DMS153 treated with DMSO at 0.1 percent for 48 hours (cell line): ENCODE measurements around the gene NBPF3.
"Not testable (repeated sequence)": the region's sequence is repeated elsewhere in the genome, so short reads cannot be mapped to it uniquely, and the experiment has no call there.

ENCODE experiments used
- DNase-seq: peaks from one replicate; lab custom pipeline; 2025; ENCODE audit not compliant: unreplicated experiment; lab: John Stamatoyannopoulos, UW

Gene NBPF3

GRCh38 chr1:21438646-21439312 is 1.2 kb upstream of the NBPF3 start:
- DNase-seq, result not testable (repeated sequence)

DNA sequence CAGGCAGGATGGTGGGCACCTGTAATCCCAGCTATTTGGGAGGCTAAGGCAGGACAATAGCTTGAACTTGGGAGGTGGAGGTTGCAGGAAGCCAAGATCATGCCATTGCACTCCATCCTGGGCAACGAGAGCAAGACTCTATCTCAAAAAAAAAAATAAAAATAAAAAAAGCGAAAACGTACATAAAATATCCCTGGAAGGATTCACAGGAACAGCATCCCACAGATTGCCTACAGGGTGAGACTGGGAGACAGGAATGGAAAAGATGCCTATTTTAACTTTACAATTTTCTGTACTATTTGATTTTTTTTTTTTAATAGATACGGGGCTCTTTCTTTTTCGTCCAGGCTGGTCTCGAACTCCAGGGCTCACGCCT is 604 bp upstream of the NBPF3 start:
- no peak for DNase-seq

- not testable (repeated sequence) for DNase-seq
Observed at GRCh38 chr1:21440630-21441125, 741 bp downstream of the NBPF3 start.

- DNase-seq, result not testable (repeated sequence)
Observed at GRCh38 chr1:21446647-21447046, 6.7 kb downstream of the NBPF3 start.

DNA sequence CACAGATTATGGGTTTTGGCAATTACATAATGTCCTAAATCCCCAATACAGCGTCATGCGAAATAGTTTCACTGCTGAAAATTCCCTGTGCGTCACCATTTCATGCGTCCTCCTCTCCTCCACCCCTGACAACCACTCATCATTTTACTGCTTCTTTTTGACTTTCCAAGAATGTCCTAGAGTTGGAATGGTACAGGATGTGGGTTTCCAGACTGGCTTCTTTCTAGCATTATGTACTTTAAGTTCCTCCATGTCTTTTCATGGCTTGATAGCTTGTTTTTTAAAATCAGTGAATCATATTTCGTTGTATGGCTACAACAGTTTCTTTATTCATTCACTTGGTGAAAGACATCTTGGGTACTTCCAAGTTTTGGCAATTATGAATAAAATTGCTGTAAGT is 7.4 kb downstream of the NBPF3 start:
- DNase-seq, result no peak

- DNase-seq, result no peak
Observed at GRCh38 chr1:21449906-21450305, 10.0 kb downstream of the NBPF3 start.

GRCh38 chr1:21451212-21451611 is 11.3 kb downstream of the NBPF3 start:
- DNase-seq, result no peak

GRCh38 chr1:21451981-21452411 is 12.1 kb downstream of the NBPF3 start:
- DNase-seq, result no peak

- not testable (repeated sequence) for DNase-seq
Observed at GRCh38 chr1:21453964-21454614, 14.2 kb downstream of the NBPF3 start.

GRCh38 chr1:21454904-21455303 is 15.0 kb downstream of the NBPF3 start:
- not testable (repeated sequence) for DNase-seq

DNA sequence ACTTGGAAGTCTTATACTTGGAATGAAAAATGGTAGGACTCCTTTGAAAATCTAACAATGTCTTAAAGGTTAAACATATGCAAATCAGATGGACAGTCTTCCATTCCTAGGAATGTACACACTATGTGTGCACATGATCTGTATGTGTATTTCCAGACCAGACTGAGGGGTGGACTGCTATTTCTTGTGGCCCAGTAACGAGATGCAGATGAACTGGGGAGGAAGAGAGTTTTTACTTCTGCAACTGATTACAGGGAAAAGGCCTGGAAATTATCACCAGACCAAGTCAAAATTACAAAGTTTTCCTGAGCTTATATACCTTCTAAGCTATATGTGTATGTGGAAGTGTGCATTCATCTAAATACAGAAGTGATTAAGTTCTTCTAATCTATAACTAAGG is 17.7 kb downstream of the NBPF3 start:
- DNase-seq, result no peak

DNA sequence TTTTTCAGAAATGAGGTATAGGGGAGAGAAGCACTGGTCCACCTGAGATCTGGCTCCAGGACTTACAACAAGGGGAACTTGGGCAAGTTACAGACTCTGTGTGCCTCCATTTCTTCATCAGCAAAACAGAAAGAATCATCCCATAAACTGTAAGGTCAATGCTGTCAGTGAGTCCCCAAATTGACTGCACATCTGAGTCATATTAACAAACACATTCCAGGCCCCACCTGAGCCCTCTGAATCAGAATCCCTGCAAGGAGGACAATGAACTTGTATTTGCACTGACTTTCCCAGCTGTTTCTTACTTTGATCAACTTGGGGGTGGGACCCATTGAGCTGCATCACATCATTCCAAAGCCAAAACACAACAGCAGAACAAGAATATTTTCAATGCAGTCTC is 25.2 kb downstream of the NBPF3 start:
- not testable (repeated sequence) for DNase-seq

- DNase-seq, result not testable (repeated sequence)
Observed at GRCh38 chr1:21467946-21468345, 28.0 kb downstream of the NBPF3 start.

GRCh38 chr1:21468599-21468998 is 28.7 kb downstream of the NBPF3 start:
- no peak for DNase-seq

DNA sequence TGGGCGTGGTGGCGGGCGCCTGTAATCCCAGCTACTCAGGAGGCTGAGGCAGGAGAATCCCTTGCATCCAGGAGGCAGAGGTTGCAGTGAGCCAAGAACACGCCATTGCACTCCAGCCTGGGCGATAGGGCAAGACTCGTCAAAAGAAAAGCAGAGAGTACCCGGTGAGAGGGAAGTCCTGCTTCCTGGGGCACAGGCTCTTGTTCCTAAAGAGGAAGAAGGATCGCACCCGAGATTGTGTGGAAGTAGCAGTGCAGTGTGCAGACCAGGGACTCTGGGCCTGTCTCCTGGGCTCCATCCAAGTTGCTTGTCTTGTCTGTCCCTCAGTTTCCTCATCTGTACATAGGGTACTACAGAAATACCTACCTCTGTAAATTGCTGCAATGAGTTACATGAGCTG is 29.6 kb downstream of the NBPF3 start:
- DNase-seq, result no peak

GRCh38 chr1:21472861-21473260 is 32.9 kb downstream of the NBPF3 start:
- no peak for DNase-seq

DNA sequence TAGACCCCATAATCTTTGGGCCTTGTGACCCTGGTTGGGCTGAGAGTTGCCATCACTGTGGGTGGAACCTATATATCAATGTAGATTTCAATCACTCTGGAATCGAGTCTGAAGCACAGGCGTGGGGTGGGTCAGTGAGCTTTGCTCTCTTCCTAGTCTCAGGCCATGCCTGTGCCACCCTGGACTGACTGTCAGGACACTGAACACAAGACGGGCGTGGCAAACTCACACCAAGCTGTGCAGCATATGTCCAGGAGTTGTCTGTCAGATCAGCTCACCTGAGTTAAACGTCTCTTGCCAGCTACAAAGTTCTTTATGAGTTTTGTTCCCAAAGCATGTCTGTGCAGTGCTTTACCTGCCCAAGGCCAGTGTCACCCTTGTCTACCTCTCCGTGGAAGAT is 38.4 kb downstream of the NBPF3 start:
- no peak for DNase-seq

- DNase-seq, result not testable (repeated sequence)
Observed at GRCh38 chr1:21483881-21484280, 43.9 kb downstream of the NBPF3 start.

DNA sequence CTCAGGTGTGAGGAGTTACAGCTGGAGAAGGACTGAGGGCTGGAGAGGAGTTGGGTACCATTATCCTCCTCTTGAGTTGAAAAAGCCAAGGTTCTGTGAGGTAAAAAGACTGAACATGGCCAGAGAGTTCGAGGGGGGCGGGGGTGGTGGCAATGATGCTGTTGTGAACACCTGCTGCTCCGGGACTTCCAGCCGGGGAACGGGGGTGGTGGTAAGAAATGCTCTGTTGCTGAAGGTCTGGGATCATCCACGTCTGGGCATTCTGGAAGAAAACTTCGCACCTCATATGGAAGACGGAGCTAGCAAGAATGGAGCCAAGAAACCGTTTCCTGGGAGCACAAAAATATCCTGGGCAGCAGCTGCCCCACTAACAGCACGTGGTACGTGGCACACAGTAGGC is 49.2 kb downstream of the NBPF3 start:
- DNase-seq, result no peak

DNA sequence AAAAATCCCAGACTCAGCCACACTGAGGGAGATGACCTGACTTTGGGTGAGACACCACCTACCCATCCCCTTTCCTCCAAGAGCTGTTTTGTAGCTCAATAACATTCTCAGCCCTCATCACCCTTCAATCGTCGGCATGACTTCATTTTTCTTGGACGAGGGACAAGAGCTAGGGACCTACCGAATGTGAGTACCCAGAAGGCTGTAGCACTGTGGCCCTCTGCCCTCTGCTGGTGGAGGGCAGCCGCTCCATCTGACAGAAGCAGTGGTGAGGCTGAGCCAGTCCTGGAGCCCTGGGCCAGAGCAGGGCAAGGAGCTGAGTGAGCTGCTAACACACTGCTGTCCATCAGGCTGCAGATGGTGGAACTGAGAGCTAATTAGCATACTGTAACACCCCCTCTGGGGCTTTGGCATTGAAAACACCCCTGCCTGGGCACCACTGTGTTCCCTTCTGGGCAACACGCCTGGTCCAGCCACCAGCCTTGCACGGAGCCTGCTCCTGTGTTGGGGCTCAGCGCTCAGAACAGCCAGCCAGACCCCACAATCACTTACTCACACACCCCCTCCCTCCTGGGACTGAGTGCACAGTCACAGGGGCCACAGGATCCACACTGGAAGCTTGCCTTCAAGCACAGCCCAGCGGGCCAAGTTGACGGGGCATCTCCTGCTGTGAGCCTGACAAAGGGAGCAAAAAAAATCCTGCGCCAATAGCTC is 51.0 kb downstream of the NBPF3 start:
- DNase-seq, result no peak

DNA sequence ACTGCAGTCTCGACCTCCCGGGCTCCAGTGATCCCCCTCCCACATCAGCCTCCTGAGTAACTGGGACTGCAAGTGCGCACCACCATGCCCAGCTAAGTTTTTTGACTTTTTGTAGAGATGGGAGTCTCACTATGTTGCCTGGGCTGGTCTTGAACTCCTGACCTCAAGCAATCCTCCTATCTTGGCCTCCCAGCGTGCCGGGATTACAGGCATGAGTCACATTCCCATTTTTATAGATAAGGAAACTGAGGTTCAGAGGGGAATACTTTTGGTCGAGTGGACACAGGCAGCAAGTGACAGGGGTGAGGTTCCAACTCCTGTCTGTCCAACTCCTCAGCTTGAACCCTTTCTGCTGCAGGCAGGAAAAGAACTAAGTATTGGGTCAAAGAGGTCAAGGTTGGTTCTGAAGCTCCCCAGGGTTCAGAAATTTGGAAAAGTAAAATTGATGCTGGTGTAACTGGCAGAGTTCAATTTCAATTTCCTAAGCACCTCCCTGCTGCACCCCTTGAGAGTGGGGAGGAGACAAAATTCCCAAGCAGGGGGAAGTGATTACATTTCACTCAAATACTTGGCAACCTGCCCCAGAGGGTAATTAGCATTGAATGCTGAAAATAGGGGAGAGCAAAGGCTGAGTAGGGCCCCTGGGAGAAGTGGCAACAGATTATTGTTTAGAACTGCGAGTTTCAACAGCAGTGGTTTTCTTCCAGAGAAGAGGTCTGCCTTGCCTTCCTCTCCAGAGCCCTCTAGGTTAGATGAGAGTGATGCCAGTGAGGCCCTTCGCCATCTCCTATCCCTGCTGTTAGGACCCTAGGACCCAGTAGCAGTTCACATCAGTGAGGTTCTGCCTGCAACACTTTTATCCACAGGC is 51.8 kb downstream of the NBPF3 start:
- peak; percentile 41 for DNase-seq
